Measurements from ENCODE around the gene DENND2D.

DNA sequence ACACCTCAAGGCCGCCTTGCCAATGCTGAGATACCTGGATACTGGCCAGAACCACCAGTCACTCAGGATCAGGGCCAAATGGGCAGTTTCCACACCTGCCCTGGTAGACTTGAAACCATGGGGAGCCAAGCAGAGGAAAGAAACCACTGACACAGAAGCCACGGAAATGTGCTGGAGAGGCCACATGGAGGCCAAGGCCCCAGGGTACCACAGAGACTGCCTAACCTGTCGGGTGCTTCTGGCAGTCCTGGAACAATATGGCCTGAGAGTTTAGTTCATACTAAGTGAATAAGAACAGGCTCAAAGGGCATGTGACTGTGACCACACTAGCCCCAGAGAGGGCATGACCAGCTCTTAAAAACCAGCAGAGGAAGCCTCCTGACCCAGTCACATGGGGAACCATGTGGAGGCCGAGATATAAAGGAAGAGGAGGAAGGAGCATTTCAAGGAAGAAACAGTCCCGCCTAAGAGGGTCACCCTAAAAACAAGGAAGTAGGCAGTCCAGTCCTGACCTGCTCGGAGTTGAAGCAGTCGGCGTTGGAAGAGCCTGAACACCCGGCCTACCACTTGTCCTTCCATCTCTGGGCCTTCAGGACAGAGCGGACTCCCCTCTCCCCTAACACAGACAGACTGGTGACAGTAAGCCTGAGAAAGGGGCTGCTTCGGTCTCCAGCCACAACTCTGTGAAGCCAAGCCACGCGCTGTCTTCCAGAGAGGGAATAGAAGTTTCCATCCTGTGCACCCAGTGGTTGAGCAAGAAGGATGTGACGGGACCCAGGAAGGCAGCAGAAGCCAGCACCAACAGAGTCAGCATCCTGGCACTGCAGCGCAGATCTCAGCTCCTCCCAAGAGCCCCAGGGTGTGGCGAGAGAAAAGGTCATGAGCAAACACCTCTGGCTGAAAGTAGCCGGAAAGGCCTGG lies at the start of gene DENND2D:
- no peak for TF ChIP-seq GRHL2 (CRISPR knock-in tag; IDR thresholded peaks at IDR 0.05; ENCODE audit: insufficient replicate concordance, severe bottlenecking)
- no peak for TF ChIP-seq TEAD4 (CRISPR knock-in tag; IDR thresholded peaks at IDR 0.05)
- no peak for TF ChIP-seq CBFB (CRISPR knock-in tag; IDR thresholded peaks at IDR 0.05; ENCODE audit: low read depth)
- TF ChIP-seq ZNF317 (CRISPR knock-in tag; IDR thresholded peaks at IDR 0.05; ENCODE audit: borderline replicate concordance, low read depth), result no peak
- TF ChIP-seq SP1 (CRISPR knock-in tag; conservative IDR thresholded peaks at IDR 0.05), result no peak
- TF ChIP-seq E2F4 (CRISPR knock-in tag; IDR thresholded peaks at IDR 0.05; ENCODE audit: borderline replicate concordance, low read depth), result no peak
- no peak for TF ChIP-seq CTCF (IDR thresholded peaks at IDR 0.05)
